HepG2 (cell line): ENCODE data around the gene CLCN2. TPM values are rescaled to one million over a fixed set of nuclear protein-coding genes. Genes with fewer than 3 reads are reported as not detected.

Experiments used
- EED ChIP-seq: sonication (generic); formaldehyde crosslinking; IDR thresholded peaks from 2 replicates; pipeline ENCODE4 v1.5.0; 2020; ENCODE audit warnings: mild to moderate bottlenecking, missing genetic modification reagents
- HOXA9 ChIP-seq: sonication (generic); formaldehyde crosslinking; IDR thresholded peaks from 2 replicates; pipeline ENCODE4 v1.8.1; 2022; ENCODE audit warnings: missing genetic modification reagents, mild to moderate bottlenecking, moderate library complexity, borderline replicate concordance
- HOXD1 ChIP-seq: sonication (generic); formaldehyde crosslinking; IDR thresholded peaks from 2 replicates; pipeline ENCODE4 v1.5.0; 2020; ENCODE audit warnings: missing genetic modification reagents
- IKZF4 ChIP-seq: sonication (generic); formaldehyde crosslinking; IDR thresholded peaks from 2 replicates; pipeline ENCODE4 v1.5.1; 2020; ENCODE audit warnings: borderline replicate concordance, mild to moderate bottlenecking, low read depth, missing genetic modification reagents; ENCODE audit errors: not compliant biosample characterization
- KDM6A ChIP-seq: IDR thresholded peaks from 2 replicates; pipeline ENCODE4 v1.6.1; 2016; ENCODE audit warnings: low read depth
- PHB2 ChIP-seq: fragments of 450-650 bp; IDR thresholded peaks from 2 replicates; pipeline ENCODE4 v1.6.1; 2018; ENCODE audit not compliant: partially characterized antibody
- RORA ChIP-seq: sonication (generic); formaldehyde crosslinking; IDR thresholded peaks from 2 replicates; pipeline ENCODE4 v1.5.0; 2020; ENCODE audit warnings: mild to moderate bottlenecking, missing genetic modification reagents, moderate library complexity
- SUZ12 ChIP-seq: fragments of 150-350 bp; IDR thresholded peaks from 2 replicates; pipeline ENCODE4 v1.6.1; 2014; ENCODE audit warnings: low read depth, low read length
- TARDBP ChIP-seq: sonication (generic); formaldehyde crosslinking; IDR thresholded peaks from 2 replicates; pipeline ENCODE4 v1.8.0; 2022; ENCODE audit warnings: mild to moderate bottlenecking, missing genetic modification reagents
- ZSCAN31 ChIP-seq: sonication (generic); formaldehyde crosslinking; IDR thresholded peaks from 2 replicates; pipeline ENCODE4 v1.5.0; 2020; ENCODE audit warnings: low read depth, mild to moderate bottlenecking, missing genetic modification reagents
- polyA plus RNA-seq, 8 experiments: library from polyadenylated mRNA; depleted of rRNA in 3 of 8; stranded (reverse) in 7 of 8; unstranded in 1 of 8; fragments of >200 nt; fragmentation: Illumina TruSeq in 4 of 8; extraction: Trizol in 4 of 8; gene quantifications; 2 replicates each; pipeline versions ENCODE4 v1.2.1 to v1.2.3, GENCODE V29; 2011 to 2016; ENCODE audit warnings: low read depth in 4 of 8, missing spikeins in 1 of 8, mixed read lengths in 1 of 8; ENCODE audit not compliant: insufficient read depth in 1 of 8
- total RNA-seq, 5 experiments: library from RNA; depleted of rRNA; stranded (reverse); fragments of >200 nt; fragmentation: Illumina TruSeq; extraction: Trizol; gene quantifications; 2 replicates each; pipeline ENCODE4 v1.2.3, GENCODE V29; 2016; ENCODE audit warnings: low read depth in 1 of 5
- TF ChIP-seq, protein P1 (sequence below): conservative IDR thresholded peaks from 2 replicates; pipeline ENCODE4 v1.6.1; 2018; ENCODE audit warnings: missing genetic modification reagents
- TF ChIP-seq, protein P2 (sequence below): sonication (generic); formaldehyde crosslinking; conservative IDR thresholded peaks from 2 replicates; pipeline ENCODE4 v1.8.1; 2023; ENCODE audit warnings: missing genetic modification reagents
- TF ChIP-seq, protein P3 (sequence below): sonication (generic); formaldehyde crosslinking; IDR thresholded peaks from 2 replicates; pipeline ENCODE4 v1.8.0; 2022; ENCODE audit warnings: mild to moderate bottlenecking, missing genetic modification reagents, moderate library complexity
- TF ChIP-seq, protein P4 (sequence below): sonication (generic); formaldehyde crosslinking; IDR thresholded peaks from 2 replicates; pipeline ENCODE4 v1.8.1; 2023; ENCODE audit warnings: mild to moderate bottlenecking, inconsistent platforms, moderate library complexity, missing genetic modification reagents, borderline replicate concordance
- TF ChIP-seq, protein P5 (sequence below): sonication (generic); formaldehyde crosslinking; conservative IDR thresholded peaks from 2 replicates; pipeline ENCODE4 v1.8.0; 2022; ENCODE audit warnings: mild to moderate bottlenecking, moderate library complexity, missing genetic modification reagents
- TF ChIP-seq, protein P6 (sequence below): sonication (generic); formaldehyde crosslinking; IDR thresholded peaks from 2 replicates; pipeline ENCODE4 v1.5.0; 2020; ENCODE audit warnings: missing genetic modification reagents
- TF ChIP-seq, protein P7 (sequence below): sonication (generic); formaldehyde crosslinking; IDR thresholded peaks from 2 replicates; pipeline ENCODE4 v1.4.0; 2020; ENCODE audit warnings: missing genetic modification reagents; ENCODE audit errors: not compliant biosample characterization

The CLCN2 gene
- total and polyA plus RNA-seq, 2 of the 13 experiments (the other 11 are each of a cell fraction or from before 2014, with no cell fraction given): 11.4 to 13.5 TPM

DNA sequence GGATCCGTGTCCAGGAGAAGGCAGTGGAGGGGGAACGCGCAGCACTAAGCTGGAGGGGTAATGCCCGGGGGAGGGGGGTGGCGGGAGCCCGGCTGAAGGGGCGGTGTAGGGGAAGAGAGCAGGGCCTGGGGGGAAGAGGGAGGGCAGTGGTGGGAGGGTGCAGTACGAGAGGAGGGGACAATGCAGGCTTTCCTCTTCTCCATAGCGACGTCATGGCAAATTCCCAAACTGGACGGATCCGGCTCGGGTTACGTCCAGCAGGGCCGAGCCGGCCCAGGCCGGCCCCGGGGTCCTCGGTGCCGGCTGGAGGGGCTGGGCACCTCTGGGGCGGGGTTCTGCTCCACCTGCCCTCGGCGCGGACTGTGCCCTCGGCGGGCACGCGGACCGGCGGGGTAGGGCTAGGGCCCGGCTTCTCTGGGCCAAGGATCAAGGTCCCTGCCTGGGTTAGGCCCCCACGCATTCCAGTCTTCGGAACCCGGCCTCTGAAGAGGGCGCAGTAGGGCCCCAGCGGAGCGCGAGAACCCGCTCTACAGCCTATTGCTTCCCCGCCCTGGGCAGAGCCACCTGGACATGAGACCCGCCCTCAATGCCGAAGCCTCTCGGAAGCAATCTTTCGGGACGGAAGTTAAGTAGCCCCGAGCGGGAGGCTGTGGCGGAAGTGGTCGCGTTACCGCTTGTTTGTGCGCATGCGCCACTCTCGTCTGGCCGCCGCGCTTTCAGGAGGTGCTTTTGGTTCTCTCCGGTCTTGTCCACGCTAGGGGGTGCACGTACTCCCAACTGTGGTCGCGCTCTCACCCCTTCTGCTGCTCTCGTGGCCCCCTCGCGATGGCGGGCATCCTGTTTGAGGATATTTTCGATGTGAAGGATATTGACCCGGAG, 1.5 kb upstream of the CLCN2 start (continued):
- TF ChIP-seq, protein P1, sequence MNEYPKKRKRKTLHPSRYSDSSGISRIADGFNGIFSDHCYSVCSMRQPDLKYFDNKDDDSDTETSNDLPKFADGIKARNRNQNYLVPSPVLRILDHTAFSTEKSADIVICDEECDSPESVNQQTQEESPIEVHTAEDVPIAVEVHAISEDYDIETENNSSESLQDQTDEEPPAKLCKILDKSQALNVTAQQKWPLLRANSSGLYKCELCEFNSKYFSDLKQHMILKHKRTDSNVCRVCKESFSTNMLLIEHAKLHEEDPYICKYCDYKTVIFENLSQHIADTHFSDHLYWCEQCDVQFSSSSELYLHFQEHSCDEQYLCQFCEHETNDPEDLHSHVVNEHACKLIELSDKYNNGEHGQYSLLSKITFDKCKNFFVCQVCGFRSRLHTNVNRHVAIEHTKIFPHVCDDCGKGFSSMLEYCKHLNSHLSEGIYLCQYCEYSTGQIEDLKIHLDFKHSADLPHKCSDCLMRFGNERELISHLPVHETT (CRISPR knock-in tag): 0 out of 2 replicates have a peak, but pooled peaks have one; percentile 78
- TF ChIP-seq, protein P2, sequence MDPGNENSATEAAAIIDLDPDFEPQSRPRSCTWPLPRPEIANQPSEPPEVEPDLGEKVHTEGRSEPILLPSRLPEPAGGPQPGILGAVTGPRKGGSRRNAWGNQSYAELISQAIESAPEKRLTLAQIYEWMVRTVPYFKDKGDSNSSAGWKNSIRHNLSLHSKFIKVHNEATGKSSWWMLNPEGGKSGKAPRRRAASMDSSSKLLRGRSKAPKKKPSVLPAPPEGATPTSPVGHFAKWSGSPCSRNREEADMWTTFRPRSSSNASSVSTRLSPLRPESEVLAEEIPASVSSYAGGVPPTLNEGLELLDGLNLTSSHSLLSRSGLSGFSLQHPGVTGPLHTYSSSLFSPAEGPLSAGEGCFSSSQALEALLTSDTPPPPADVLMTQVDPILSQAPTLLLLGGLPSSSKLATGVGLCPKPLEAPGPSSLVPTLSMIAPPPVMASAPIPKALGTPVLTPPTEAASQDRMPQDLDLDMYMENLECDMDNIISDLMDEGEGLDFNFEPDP (CRISPR knock-in tag): 0 out of 2 replicates have a peak, but pooled peaks have one; percentile 26
- TF ChIP-seq HOXD1 (CRISPR knock-in tag) (no peak), ZSCAN31 (CRISPR knock-in tag) (peak; percentile 82), KDM6A (CRISPR knock-in tag) (peak; percentile 83), TARDBP (CRISPR knock-in tag) (peak; percentile 83), SUZ12 (no peak), RORA (CRISPR knock-in tag) (no peak), EED (no peak), IKZF4 (CRISPR knock-in tag) (no peak), HOXA9 (CRISPR knock-in tag) (no peak), PHB2 (no peak)
- TF ChIP-seq, protein P3, sequence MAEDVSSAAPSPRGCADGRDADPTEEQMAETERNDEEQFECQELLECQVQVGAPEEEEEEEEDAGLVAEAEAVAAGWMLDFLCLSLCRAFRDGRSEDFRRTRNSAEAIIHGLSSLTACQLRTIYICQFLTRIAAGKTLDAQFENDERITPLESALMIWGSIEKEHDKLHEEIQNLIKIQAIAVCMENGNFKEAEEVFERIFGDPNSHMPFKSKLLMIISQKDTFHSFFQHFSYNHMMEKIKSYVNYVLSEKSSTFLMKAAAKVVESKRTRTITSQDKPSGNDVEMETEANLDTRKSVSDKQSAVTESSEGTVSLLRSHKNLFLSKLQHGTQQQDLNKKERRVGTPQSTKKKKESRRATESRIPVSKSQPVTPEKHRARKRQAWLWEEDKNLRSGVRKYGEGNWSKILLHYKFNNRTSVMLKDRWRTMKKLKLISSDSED (CRISPR knock-in tag): no peak
- TF ChIP-seq, protein P4, sequence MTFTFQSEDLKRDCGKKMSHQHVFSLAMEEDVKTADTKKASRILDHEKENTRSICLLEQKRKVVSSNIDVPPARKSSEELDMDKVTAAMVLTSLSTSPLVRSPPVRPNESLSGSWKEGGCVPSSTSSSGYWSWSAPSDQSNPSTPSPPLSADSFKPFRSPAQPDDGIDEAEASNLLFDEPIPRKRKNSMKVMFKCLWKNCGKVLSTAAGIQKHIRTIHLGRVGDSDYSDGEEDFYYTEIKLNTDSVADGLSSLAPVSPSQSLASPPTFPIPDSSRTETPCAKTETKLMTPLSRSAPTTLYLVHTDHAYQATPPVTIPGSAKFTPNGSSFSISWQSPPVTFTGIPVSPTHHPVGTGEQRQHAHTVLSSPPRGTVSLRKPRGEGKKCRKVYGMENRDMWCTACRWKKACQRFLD (CRISPR knock-in tag): 0 out of 2 replicates have a peak, but pooled peaks have one; percentile 43
- TF ChIP-seq, protein P5, sequence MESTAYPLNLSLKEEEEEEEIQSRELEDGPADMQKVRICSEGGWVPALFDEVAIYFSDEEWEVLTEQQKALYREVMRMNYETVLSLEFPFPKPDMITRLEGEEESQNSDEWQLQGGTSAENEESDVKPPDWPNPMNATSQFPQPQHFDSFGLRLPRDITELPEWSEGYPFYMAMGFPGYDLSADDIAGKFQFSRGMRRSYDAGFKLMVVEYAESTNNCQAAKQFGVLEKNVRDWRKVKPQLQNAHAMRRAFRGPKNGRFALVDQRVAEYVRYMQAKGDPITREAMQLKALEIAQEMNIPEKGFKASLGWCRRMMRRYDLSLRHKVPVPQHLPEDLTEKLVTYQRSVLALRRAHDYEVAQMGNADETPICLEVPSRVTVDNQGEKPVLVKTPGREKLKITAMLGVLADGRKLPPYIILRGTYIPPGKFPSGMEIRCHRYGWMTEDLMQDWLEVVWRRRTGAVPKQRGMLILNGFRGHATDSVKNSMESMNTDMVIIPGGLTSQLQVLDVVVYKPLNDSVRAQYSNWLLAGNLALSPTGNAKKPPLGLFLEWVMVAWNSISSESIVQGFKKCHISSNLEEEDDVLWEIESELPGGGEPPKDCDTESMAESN: peak; percentile 93
- TF ChIP-seq, protein P6, sequence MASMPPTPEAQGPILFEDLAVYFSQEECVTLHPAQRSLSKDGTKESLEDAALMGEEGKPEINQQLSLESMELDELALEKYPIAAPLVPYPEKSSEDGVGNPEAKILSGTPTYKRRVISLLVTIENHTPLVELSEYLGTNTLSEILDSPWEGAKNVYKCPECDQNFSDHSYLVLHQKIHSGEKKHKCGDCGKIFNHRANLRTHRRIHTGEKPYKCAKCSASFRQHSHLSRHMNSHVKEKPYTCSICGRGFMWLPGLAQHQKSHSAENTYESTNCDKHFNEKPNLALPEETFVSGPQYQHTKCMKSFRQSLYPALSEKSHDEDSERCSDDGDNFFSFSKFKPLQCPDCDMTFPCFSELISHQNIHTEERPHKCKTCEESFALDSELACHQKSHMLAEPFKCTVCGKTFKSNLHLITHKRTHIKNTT (CRISPR knock-in tag): no peak
- TF ChIP-seq, protein P7, sequence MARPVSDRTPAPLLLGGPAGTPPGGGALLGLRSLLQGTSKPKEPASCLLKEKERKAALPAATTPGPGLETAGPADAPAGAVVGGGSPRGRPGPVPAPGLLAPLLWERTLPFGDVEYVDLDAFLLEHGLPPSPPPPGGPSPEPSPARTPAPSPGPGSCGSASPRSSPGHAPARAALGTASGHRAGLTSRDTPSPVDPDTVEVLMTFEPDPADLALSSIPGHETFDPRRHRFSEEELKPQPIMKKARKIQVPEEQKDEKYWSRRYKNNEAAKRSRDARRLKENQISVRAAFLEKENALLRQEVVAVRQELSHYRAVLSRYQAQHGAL (CRISPR knock-in tag): no peak
